ENCODE data around the gene PEX1. TPM values are rescaled to one million over a fixed set of nuclear protein-coding genes. Genes with fewer than 3 reads are reported as not detected.

Gene PEX1
- total RNA-seq, 1 donor from 2014 or later, result 26.8 TPM

- H3K27me3 Mint-ChIP-seq, result peaks cover 3% of the 10 kb centered on the region
- DNase-seq (ENCODE audit: low spot score, unreplicated experiment), result no peak
- no peak for TF ChIP-seq CTCF (IDR thresholded peaks at IDR 0.05; ENCODE audit: unreplicated experiment)
- no peaks in the 10 kb centered on the region for H3K36me3 Mint-ChIP-seq (ENCODE audit: insufficient read depth)
- no peaks in the 10 kb centered on the region for H3K4me1 Mint-ChIP-seq (ENCODE audit: low read depth)
- no peak overlapping the region for H3K4me3 Mint-ChIP-seq (ENCODE audit: low read depth)
- no peak overlapping the region for H3K27ac Mint-ChIP-seq
- H3K9me3 Mint-ChIP-seq (ENCODE audit: low read depth), result peaks cover 4% of the 10 kb centered on the region
Observed at GRCh38 chr7:92437956-92438491, 90.3 kb downstream of the PEX1 start.

Other genes with a start within 250 kb of the PEX1 start
- 51.0 and 55.0 TPM in 2 replicates for gene GATAD1, start 81.0 kb downstream of the PEX1 start, total RNA-seq
- gene ERVW-1, start 50.6 kb downstream of the PEX1 start, total RNA-seq, result not detected in 2 replicates
- gene RBM48, start 275 bp upstream of the PEX1 start, total RNA-seq, result 14.8 and 16.7 TPM in 2 replicates
- gene FAM133B, start 61.9 kb upstream of the PEX1 start, total RNA-seq, result 37.8 and 38.9 TPM in 2 replicates